ENCODE measurements around the gene SPACDR. TPM values are rescaled to one million over a fixed set of nuclear protein-coding genes. Genes with fewer than 3 reads are reported as not detected.
A peak's percentile ranks its signal among the peaks of the same experiment; 100 is the strongest.

SPACDR gene
- total and polyA plus RNA-seq, 9 of the 15 experiments (the other 6 are each of a cell fraction or from before 2014, with no cell fraction given) = 0.07 to 0.55 (median 0.14) TPM; not detected in 1

DNA sequence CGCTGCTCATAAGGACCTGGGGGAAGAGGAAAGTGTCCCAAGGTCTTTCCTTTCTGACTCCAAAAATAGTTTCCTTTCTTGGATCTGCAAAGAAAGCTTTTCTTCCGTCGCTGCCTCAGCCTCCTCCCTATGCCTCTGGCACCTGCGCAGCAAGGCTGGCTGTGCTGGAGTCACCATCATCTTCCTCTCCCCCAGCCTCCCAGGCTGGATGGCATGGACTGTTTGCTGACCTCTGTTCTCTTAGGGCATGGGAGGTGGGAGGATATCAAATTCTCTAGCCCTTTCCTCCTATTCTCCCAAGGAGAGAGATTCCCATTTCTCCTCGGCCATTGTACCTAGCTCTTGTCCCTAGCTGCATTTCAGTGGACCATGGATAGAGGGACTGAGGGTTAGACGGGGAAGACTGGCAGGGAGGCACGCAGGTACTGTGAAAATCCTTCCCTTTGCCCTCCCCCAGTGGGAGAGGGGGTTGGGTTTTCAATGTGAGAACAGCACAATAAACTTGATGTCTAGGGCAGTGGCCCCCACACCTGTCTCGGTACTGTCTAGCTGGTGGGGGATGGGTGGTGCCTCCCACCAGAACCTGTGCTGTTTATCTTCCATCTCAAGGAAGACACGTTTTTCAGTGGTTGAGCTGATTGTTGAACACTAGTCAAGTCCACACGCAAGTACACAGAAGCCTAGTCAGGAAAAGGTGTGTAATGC, 30.3 kb downstream of the SPACDR start (continued):
- TF ChIP-seq, protein P1, sequence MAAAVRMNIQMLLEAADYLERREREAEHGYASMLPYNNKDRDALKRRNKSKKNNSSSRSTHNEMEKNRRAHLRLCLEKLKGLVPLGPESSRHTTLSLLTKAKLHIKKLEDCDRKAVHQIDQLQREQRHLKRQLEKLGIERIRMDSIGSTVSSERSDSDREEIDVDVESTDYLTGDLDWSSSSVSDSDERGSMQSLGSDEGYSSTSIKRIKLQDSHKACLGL (CRISPR knock-in tag; IDR thresholded peaks at IDR 0.05; ENCODE audit: borderline replicate concordance, poor library complexity, severe bottlenecking) = no peak
- TF ChIP-seq ZNF121 (CRISPR knock-in tag; conservative IDR thresholded peaks at IDR 0.05) = no peak
- TF ChIP-seq, protein P2, sequence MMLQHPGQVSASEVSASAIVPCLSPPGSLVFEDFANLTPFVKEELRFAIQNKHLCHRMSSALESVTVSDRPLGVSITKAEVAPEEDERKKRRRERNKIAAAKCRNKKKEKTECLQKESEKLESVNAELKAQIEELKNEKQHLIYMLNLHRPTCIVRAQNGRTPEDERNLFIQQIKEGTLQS (IDR thresholded peaks at IDR 0.05) = no peak
- TF ChIP-seq, protein P2 (CRISPR knock-in tag; conservative IDR thresholded peaks at IDR 0.05) = no peak
- no peak for TF ChIP-seq YY1 (IDR thresholded peaks at IDR 0.05; ENCODE audit: borderline replicate concordance in 1 of 3, control insufficient read depth in 1 of 3, extremely low read depth in 1 of 3, insufficient read depth in 3 of 3, insufficient read length in 1 of 3, insufficient replicate concordance in 2 of 3, low read depth in 1 of 3, low read length in 2 of 3)
- TF ChIP-seq ZBTB12 (CRISPR knock-in tag; IDR thresholded peaks at IDR 0.05) = no peak
- TF ChIP-seq ETS2 (tag; IDR thresholded peaks at IDR 0.05; ENCODE audit: borderline replicate concordance, poor library complexity, severe bottlenecking) = no peak
- TF ChIP-seq, protein P3, sequence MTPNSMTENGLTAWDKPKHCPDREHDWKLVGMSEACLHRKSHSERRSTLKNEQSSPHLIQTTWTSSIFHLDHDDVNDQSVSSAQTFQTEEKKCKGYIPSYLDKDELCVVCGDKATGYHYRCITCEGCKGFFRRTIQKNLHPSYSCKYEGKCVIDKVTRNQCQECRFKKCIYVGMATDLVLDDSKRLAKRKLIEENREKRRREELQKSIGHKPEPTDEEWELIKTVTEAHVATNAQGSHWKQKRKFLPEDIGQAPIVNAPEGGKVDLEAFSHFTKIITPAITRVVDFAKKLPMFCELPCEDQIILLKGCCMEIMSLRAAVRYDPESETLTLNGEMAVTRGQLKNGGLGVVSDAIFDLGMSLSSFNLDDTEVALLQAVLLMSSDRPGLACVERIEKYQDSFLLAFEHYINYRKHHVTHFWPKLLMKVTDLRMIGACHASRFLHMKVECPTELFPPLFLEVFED (CRISPR knock-in tag; conservative IDR thresholded peaks at IDR 0.05) = no peak
- no peak for TF ChIP-seq GATA2 (CRISPR knock-in tag; IDR thresholded peaks at IDR 0.05)
- no peak for TF ChIP-seq FOXP1 (CRISPR knock-in tag; IDR thresholded peaks at IDR 0.05)
- TF ChIP-seq, protein P4, sequence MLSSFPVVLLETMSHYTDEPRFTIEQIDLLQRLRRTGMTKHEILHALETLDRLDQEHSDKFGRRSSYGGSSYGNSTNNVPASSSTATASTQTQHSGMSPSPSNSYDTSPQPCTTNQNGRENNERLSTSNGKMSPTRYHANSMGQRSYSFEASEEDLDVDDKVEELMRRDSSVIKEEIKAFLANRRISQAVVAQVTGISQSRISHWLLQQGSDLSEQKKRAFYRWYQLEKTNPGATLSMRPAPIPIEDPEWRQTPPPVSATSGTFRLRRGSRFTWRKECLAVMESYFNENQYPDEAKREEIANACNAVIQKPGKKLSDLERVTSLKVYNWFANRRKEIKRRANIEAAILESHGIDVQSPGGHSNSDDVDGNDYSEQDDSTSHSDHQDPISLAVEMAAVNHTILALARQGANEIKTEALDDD (IDR thresholded peaks at IDR 0.05) = 0 out of 2 replicates have a peak, but pooled peaks have one; percentile 24
- TF ChIP-seq RBM14 (IDR thresholded peaks at IDR 0.05; ENCODE audit: borderline replicate concordance, insufficient read depth, low read depth, low read length) = no peak
- TF ChIP-seq HCFC1 (IDR thresholded peaks at IDR 0.05; ENCODE audit: low read depth, low read length) = 0 out of 2 replicates have a peak, but pooled peaks have one; percentile 1
- TF ChIP-seq, protein P5, sequence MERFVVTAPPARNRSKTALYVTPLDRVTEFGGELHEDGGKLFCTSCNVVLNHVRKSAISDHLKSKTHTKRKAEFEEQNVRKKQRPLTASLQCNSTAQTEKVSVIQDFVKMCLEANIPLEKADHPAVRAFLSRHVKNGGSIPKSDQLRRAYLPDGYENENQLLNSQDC (CRISPR knock-in tag; IDR thresholded peaks at IDR 0.05) = 0 out of 2 replicates have a peak, but pooled peaks have one; percentile 13
- TF ChIP-seq, protein P6, sequence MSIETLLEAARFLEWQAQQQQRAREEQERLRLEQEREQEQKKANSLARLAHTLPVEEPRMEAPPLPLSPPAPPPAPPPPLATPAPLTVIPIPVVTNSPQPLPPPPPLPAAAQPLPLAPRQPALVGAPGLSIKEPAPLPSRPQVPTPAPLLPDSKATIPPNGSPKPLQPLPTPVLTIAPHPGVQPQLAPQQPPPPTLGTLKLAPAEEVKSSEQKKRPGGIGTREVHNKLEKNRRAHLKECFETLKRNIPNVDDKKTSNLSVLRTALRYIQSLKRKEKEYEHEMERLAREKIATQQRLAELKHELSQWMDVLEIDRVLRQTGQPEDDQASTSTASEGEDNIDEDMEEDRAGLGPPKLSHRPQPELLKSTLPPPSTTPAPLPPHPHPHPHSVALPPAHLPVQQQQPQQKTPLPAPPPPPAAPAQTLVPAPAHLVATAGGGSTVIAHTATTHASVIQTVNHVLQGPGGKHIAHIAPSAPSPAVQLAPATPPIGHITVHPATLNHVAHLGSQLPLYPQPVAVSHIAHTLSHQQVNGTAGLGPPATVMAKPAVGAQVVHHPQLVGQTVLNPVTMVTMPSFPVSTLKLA (conservative IDR thresholded peaks at IDR 0.05) = 0 out of 4 replicates have a peak, but pooled peaks of 1 of the 2 experiments have one; percentile 21
- TF ChIP-seq GTF2F1 (IDR thresholded peaks at IDR 0.05; ENCODE audit: low read depth, low read length) = no peak

Measured in K562 (cell line).